GM12801 (cell line): ENCODE data around the gene KIF26B.

Source experiments
- TF ChIP-seq, protein P1 (sequence below): IDR thresholded peaks from one replicate; pipeline ENCODE4 v1.5.1; 2011; ENCODE audit warnings: control low read depth; ENCODE audit not compliant: insufficient read length; ENCODE audit errors: extremely low read depth

KIF26B gene

DNA sequence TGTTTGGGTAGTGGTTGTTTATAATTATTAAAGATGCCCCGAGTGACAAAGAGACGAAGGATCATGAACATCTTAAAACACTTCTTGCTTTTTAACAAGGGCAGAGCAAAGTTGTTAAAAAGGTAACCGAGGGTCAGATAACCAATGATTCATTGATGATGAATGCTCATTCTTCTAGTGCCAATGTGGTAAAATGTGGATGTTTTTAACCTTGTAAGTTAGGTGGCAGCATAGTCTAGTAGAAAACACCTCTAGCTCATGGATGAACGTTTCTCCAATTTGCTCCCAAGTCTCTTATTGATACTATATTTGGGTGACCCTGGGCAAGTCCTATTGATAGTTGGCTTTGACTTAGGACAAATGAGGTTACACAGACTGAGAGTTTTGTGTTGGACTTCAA is 167.9 kb downstream of the KIF26B start:
- TF ChIP-seq, protein P1, sequence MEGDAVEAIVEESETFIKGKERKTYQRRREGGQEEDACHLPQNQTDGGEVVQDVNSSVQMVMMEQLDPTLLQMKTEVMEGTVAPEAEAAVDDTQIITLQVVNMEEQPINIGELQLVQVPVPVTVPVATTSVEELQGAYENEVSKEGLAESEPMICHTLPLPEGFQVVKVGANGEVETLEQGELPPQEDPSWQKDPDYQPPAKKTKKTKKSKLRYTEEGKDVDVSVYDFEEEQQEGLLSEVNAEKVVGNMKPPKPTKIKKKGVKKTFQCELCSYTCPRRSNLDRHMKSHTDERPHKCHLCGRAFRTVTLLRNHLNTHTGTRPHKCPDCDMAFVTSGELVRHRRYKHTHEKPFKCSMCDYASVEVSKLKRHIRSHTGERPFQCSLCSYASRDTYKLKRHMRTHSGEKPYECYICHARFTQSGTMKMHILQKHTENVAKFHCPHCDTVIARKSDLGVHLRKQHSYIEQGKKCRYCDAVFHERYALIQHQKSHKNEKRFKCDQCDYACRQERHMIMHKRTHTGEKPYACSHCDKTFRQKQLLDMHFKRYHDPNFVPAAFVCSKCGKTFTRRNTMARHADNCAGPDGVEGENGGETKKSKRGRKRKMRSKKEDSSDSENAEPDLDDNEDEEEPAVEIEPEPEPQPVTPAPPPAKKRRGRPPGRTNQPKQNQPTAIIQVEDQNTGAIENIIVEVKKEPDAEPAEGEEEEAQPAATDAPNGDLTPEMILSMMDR = no peak

DNA sequence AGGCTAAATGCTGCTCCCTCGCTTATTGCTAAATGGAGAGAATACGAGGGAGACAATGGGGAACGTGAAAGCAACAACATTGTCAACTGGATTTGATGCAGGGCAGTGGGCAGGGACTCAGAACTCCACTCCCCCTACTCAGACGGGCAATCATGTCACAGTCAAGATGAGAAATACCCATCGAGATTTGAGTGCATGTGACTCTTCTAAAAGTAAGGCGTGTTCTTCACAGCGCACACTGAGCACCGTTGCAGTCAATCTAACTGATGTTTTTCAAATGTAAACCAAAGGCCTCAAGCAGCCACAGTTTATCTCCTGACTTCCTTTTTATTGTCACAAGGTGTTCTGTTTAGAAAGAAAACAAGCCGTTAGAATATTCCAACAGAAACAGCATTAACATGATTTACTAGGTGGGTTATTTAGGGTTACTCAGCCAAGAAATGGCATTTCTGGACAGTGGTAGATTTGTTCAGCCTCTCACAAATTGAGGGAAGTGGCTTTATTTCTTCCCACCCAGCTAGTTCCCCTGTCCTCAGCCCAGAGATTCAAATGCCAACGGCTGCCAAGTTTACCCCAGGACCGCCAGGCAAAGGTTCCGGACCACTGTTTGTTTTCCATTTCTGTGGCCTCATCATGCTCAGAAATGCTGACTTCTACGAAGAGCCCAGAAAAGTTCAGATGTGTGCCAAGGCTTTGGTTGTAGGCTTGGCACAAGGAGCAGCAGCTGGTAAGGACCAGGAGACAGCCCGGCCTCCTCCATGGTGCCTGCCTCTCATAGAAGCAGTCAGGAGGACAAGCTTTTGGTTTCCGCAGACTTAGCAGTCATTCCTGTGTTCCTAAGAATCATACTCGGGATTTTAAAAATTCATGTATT is 171.4 kb downstream of the KIF26B start:
- TF ChIP-seq, protein P1 = no peak

DNA sequence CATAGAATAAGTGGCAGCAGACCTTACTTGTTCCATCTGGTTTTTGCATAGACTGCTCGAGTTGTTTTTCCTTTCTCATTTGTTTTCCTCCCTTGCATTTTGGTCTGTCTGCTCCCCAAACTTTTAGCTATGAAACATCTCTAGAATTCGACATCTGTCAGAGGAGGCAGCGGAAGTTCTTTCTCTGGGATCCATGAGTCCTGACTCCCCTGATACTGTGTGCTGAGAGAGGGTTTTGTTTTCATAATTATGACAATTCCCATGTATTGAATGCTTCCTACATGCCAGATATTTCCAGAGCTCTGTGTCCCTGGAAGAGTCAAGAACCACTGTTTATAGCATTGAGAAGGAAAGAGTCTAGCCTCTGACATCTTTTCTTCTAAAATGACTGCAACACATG is 172.6 kb downstream of the KIF26B start:
- TF ChIP-seq, protein P1 = no peak

DNA sequence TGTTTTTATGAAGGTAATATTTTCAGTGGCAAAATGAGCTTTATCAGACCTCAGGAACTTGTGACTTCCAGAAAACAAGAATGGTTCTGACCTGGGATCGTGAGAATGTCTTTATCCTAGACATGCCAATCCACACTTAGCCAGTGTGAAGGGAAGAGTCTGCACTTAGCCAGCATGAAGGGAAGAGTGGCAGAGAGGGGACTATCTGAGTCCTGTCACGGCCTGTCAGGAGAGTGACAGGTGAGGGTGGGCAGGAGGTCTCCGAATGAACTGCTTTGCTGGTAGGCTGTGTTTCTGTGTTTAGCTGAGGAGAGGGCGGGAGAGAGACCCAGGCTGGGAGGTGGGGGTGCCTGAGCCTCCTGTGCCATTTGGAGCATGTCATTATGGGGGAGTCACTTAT is 173.1 kb downstream of the KIF26B start:
- TF ChIP-seq, protein P1 = no peak

DNA sequence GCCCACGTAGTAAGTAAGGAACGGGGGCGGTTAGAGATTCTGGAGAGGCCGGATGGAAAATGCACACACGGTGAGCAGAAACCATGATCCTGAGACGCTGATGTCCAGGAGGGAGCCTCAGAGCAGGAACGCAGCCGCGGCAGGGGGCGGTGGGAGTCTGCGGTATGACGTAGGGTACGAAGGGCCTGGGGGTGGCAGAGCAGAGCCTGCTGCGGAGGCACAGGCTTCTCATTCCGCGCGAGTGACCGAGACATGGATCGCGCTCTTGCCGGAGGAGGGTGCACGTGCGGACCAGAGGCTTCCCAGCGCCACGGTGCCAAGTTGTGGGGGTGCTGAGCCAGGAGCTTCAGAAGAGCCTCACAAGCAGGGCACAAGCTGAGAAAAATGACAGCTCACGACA is 176.2 kb downstream of the KIF26B start:
- TF ChIP-seq, protein P1 = no peak

DNA sequence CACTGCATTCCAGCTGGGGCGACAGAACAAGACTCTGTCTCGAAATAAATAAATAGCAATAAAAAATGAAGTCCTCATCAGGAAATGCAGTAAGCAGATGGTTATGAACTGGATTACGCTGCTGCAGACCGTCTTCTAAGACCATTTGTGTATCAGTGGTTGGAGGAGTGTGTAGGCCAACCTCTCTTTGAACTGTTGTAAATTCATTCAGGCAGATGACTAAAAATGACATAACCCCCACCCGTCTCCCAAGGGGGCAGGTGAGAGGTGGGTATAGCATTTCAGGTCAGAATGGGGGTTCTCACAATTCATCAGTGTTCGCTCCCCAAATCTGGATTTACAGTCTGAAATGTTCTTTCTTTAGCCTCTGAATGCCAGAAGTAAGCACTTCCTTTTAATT is 177.3 kb downstream of the KIF26B start:
- TF ChIP-seq, protein P1 = no peak

DNA sequence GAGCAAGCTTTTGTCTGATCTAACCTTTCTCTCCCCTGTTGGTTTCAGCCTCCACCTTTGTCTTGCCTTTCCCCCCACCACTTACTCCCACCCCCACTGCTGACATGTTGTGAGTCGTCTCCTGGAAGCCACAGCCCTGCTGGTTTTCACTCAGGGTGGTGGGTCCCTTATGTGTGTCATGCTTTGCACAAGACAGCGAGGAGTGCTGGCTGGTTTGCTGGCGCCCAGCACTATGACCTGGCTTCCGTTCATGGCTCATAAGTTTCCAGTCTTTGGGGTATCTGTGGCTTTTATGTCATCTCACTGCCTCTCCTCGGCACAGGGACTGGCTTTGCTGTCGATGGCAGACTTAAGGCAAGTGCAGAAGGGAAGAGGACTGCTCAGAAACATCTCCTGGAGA is 177.7 kb downstream of the KIF26B start:
- TF ChIP-seq, protein P1 = no peak
